ENCODE results near the gene ZNF775.

The ZNF775 gene

GRCh38 chr7:150413640-150414081 lies 34.5 kb downstream of the ZNF775 start:
- no peak for DNase-seq (ENCODE audit: low read depth)
- no peak for TF ChIP-seq CTCF (IDR thresholded peaks at IDR 0.05; ENCODE audit: low read length, missing control alignments)
- H3K4me3 ChIP-seq (replicated peaks; ENCODE audit: low read depth, low read length): no peak overlapping the region

GRCh38 chr7:150415161-150416153 lies 36.3 kb downstream of the ZNF775 start:
- no peak for TF ChIP-seq CTCF (IDR thresholded peaks at IDR 0.05; ENCODE audit: low read length, missing control alignments)
- no peak for DNase-seq (ENCODE audit: low read depth)

GRCh38 chr7:150417239-150417638 lies 38.1 kb downstream of the ZNF775 start:
- H3K4me3 ChIP-seq (replicated peaks; ENCODE audit: low read depth, low read length): no peak overlapping the region
- DNase-seq (ENCODE audit: low read depth): no peak
- no peak for TF ChIP-seq CTCF (IDR thresholded peaks at IDR 0.05; ENCODE audit: low read length, missing control alignments)

More at GRCh38 chr7:150415161-150416153, 36.3 kb downstream of the ZNF775 start:
- no peak overlapping the region for H3K4me3 ChIP-seq (replicated peaks; ENCODE audit: low read depth, low read length)

- no peak for DNase-seq (ENCODE audit: low read depth)
- peak; percentile 7 for TF ChIP-seq CTCF (IDR thresholded peaks at IDR 0.05; ENCODE audit: low read length, missing control alignments)
- H3K4me3 ChIP-seq (replicated peaks; ENCODE audit: low read depth, low read length): no peak overlapping the region
Observed at GRCh38 chr7:150417863-150418262, 38.7 kb downstream of the ZNF775 start.

- no peak for DNase-seq (ENCODE audit: low read depth)
- no peak overlapping the region for H3K4me3 ChIP-seq (replicated peaks; ENCODE audit: low read depth, low read length)
- no peak for TF ChIP-seq CTCF (IDR thresholded peaks at IDR 0.05; ENCODE audit: low read length, missing control alignments)
Observed at GRCh38 chr7:150420242-150420641, 41.1 kb downstream of the ZNF775 start.

- no peak overlapping the region for H3K4me3 ChIP-seq (replicated peaks; ENCODE audit: low read depth, low read length)
- TF ChIP-seq CTCF (IDR thresholded peaks at IDR 0.05; ENCODE audit: low read length, missing control alignments): peak; percentile 83
- peak; percentile 82 for DNase-seq (ENCODE audit: low read depth)
Observed at GRCh38 chr7:150420987-150421674, 42.0 kb downstream of the ZNF775 start.
